ENCODE data around the gene BCOR. TPM values are rescaled to one million over a fixed set of nuclear protein-coding genes. Genes with fewer than 3 reads are reported as not detected.

BCOR gene
- total and polyA plus RNA-seq, 2 of the 8 experiments (the other 6 are each of a cell fraction or from before 2014, with no cell fraction given): 25.0 to 50.8 TPM

- peaks cover 4 to 16% (median 12%) of the 10 kb centered on the region in 4 experiments for H3K4me1 ChIP-seq (replicated peaks in 1 of 4; ENCODE audit: control insufficient read depth in 3 of 4, insufficient read depth in 4 of 4, low read length in 3 of 4)
- no peak for DNase-seq (ENCODE audit: low read depth in 1 of 2, low spot score in 2 of 2)
- H3K27ac ChIP-seq (ENCODE audit: low read depth, low read length): no peak overlapping the region
- peak overlapping the region; percentile 79 to 82 for H3K4me2 ChIP-seq (ENCODE audit: insufficient read depth in 1 of 2, low read depth in 2 of 2, low read length in 2 of 2)
- no peak overlapping the region for H3K9ac ChIP-seq (replicated peaks in 1 of 4; ENCODE audit: extremely low read depth in 1 of 4, low read depth in 3 of 4, low read length in 3 of 4)
- H3K4ac ChIP-seq (replicated peaks; ENCODE audit: insufficient read length, low read depth, low read length): no peak overlapping the region
- no peak overlapping the region for H2BK120ac ChIP-seq (replicated peaks; ENCODE audit: low read depth, low read length)
- no peaks in the 10 kb centered on the region for H3K79me1 ChIP-seq (ENCODE audit: low read depth, low read length)
- WGBS, 2 experiments (ENCODE audit: extremely low coverage in 1 of 2, insufficient coverage in 1 of 2, insufficient read length in 1 of 2, insufficient replicate concordance in 2 of 2, low coverage in 1 of 2, low lambda C conversion rate in 2 of 2, missing lambda C conversion rate in 1 of 2): 9% methylated on average over 4 of the region's 4 CpGs; no CpG with 5 or more reads in 1 of the 2 experiments
- peaks cover 2 to 3% of the 10 kb centered on the region in 2 experiments for H4K20me1 ChIP-seq (replicated peaks in 1 of 2; ENCODE audit: control insufficient read depth in 1 of 2, insufficient read depth in 2 of 2, low read length in 2 of 2)
- H3K56ac ChIP-seq (replicated peaks; ENCODE audit: insufficient read length, low read depth, low read length): no peak overlapping the region
- no peak for FAIRE-seq
- peaks cover 23 to 40% (median 28%) of the 10 kb centered on the region in 4 experiments for H3K27me3 ChIP-seq (replicated peaks in 1 of 4; ENCODE audit: control insufficient read depth in 3 of 4, extremely low read depth in 1 of 4, insufficient read depth in 3 of 4, low read length in 3 of 4)
- no peaks in the 10 kb centered on the region for H3K9me3 ChIP-seq (ENCODE audit: insufficient read depth in 2 of 2, low read depth in 1 of 2, low read length in 1 of 2)
- POLR2A ChIA-PET (ENCODE audit: partially characterized antibody): no interaction called here
- no peak overlapping the region for H2BK12ac ChIP-seq (ENCODE audit: low read depth, low read length)
- no peak overlapping the region for H4K5ac ChIP-seq (ENCODE audit: insufficient read length, low read depth, low read length)
- peak overlapping the region in 1 of 4 experiments; percentile 62; a peak in 3 of 8 replicates for H3K4me3 ChIP-seq (ENCODE audit: extremely low read depth in 1 of 4, insufficient read depth in 2 of 4, low read depth in 3 of 4, low read length in 4 of 4)
- no peak for TF ChIP-seq KDM5A (IDR thresholded peaks at IDR 0.05; ENCODE audit: low read length)
- no peak for TF ChIP-seq CBX8 (IDR thresholded peaks at IDR 0.05; ENCODE audit: borderline replicate concordance, low read depth, low read length)
- no peak for TF ChIP-seq YY1 (IDR thresholded peaks at IDR 0.05; ENCODE audit: low read depth, low read length)
- no peak for TF ChIP-seq JUND (IDR thresholded peaks at IDR 0.05; ENCODE audit: low read length)
- no peaks in the 10 kb centered on the region for H3K36me3 ChIP-seq (ENCODE audit: control insufficient read depth in 2 of 4, insufficient read depth in 4 of 4, low read length in 3 of 4)
- CTCF ChIA-PET (ENCODE audit: partially characterized antibody): no interaction called here
- H2BK15ac ChIP-seq (ENCODE audit: low read length): no peak overlapping the region
- no peak overlapping the region for H3K14ac ChIP-seq (ENCODE audit: insufficient read length)
- H3K18ac ChIP-seq (ENCODE audit: extremely low read depth, low read length): no peak overlapping the region; the same call in 1 of the 2 replicates
- no peaks in the 10 kb centered on the region for H3K79me2 ChIP-seq (ENCODE audit: control insufficient read depth in 1 of 2, insufficient read depth in 2 of 2, low read length in 2 of 2)
- no peak overlapping the region for H2AFZ ChIP-seq (ENCODE audit: low read length)
- H2BK20ac ChIP-seq (ENCODE audit: low read length): no peak overlapping the region
- H4K8ac ChIP-seq (ENCODE audit: extremely low read depth, insufficient read depth, low read length): no peak overlapping the region
- H2BK5ac ChIP-seq (ENCODE audit: low read depth, low read length): no peak overlapping the region
- H3K23ac ChIP-seq (ENCODE audit: insufficient read length): no peak overlapping the region
- peaks cover 3% of the 10 kb centered on the region; the same call in 1 of the 2 replicates for H3K23me2 ChIP-seq (ENCODE audit: low read depth, low read length)
- H2AK5ac ChIP-seq (ENCODE audit: low read depth, low read length): no peak overlapping the region
- H4K91ac ChIP-seq (replicated peaks; ENCODE audit: insufficient read length, low read length): no peak overlapping the region
Observed at GRCh38 chrX:40015693-40016092, 82.1 kb downstream of the BCOR start.

Data from H1 (cell line).